HEK293 (cell line): ENCODE measurements around the gene XBP1.
"Not testable (repeated sequence)": the region's sequence is repeated elsewhere in the genome, so short reads cannot be mapped to it uniquely, and the experiment has no call there.

Experiments used
- CTCF ChIA-PET: fragments of 350-600 bp; formaldehyde crosslinking; extraction: SDS; loops from one replicate; lab custom pipeline; 2021; ENCODE audit warnings: antibody characterized with exemption; lab: Yijun Ruan, JAX
- POLR2A ChIA-PET: fragments of 300-600 bp; formaldehyde crosslinking; extraction: SDS; loops from one replicate; lab custom pipeline; 2020; ENCODE audit warnings: antibody characterized with exemption, inconsistent platforms; lab: Yijun Ruan, JAX
- H3K27ac ChIP-seq: fragments of 200-500 bp; sonication (Bioruptor generic); 2 replicates; pipeline ENCODE4 v1.5.1; 2014; ENCODE audit warnings: low read depth, low read length, control low read depth, inconsistent platforms; ENCODE audit errors: extremely low read depth
- H3K36me3 ChIP-seq, 2 experiments: fragments of 200-500 bp in 1 of 2; sonication (Bioruptor generic) in 1 of 2; 1 replicate in 1 of 2; 2 replicates in 1 of 2; pipeline ENCODE4 v1.5.1; 2014 to 2017; ENCODE audit warnings: inconsistent platforms in 2 of 2, low read length in 2 of 2; ENCODE audit not compliant: control insufficient read depth in 2 of 2, insufficient read depth in 1 of 2
- H3K4me1 ChIP-seq: fragments of 200-500 bp; sonication (Bioruptor generic); 2 replicates; pipeline ENCODE4 v1.5.1; 2014; ENCODE audit warnings: mild to moderate bottlenecking, low read length, inconsistent platforms; ENCODE audit not compliant: control insufficient read depth, insufficient read depth
- H3K4me3 ChIP-seq: 2 replicates; pipeline ENCODE4 v1.5.1; 2011; ENCODE audit warnings: low read depth, mild to moderate bottlenecking, control low read depth, low read length, moderate library complexity
- H3K9me3 ChIP-seq: fragments of 200-500 bp; sonication (Bioruptor generic); 2 replicates; pipeline ENCODE4 v1.5.1; 2014; ENCODE audit warnings: low read depth, low read length, inconsistent platforms; ENCODE audit not compliant: control insufficient read depth, insufficient read depth
- KLF8 ChIP-seq: fragments of 450-650 bp; formaldehyde crosslinking; IDR thresholded peaks from 2 replicates; pipeline ENCODE4 v1.5.1; 2016; ENCODE audit warnings: missing biosample characterization, missing genetic modification characterization
- ZBTB1 ChIP-seq: fragments of 450-650 bp; formaldehyde crosslinking; IDR thresholded peaks from 2 replicates; pipeline ENCODE4 v1.5.1; 2016; ENCODE audit warnings: missing biosample characterization, missing genetic modification characterization
- ZNF121 ChIP-seq: fragments of 450-650 bp; formaldehyde crosslinking; IDR thresholded peaks from 2 replicates; pipeline ENCODE4 v1.5.1; 2016; ENCODE audit warnings: missing biosample characterization, missing genetic modification characterization
- ZNF335 ChIP-seq: fragments of 450-650 bp; formaldehyde crosslinking; conservative IDR thresholded peaks from 2 replicates; pipeline ENCODE4 v1.5.1; 2016; ENCODE audit warnings: missing biosample characterization, missing genetic modification characterization
- ZNF341 ChIP-seq: fragments of 450-650 bp; formaldehyde crosslinking; IDR thresholded peaks from 2 replicates; pipeline ENCODE4; 2016; ENCODE audit warnings: low read depth, missing biosample characterization, missing genetic modification characterization
- ZNF501 ChIP-seq: fragments of 450-650 bp; formaldehyde crosslinking; IDR thresholded peaks from 2 replicates; pipeline ENCODE4 v1.5.1; 2016; ENCODE audit warnings: missing biosample characterization, missing genetic modification characterization
- ZNF561 ChIP-seq: fragments of 450-650 bp; IDR thresholded peaks from 2 replicates; pipeline ENCODE4 v1.5.1; 2018; ENCODE audit warnings: missing biosample characterization, missing genetic modification characterization, borderline replicate concordance
- ZNF600 ChIP-seq: fragments of 450-650 bp; formaldehyde crosslinking; IDR thresholded peaks from 2 replicates; pipeline ENCODE4 v1.5.1; 2016; ENCODE audit warnings: missing biosample characterization, missing genetic modification characterization
- ZNF654 ChIP-seq: fragments of 450-650 bp; formaldehyde crosslinking; IDR thresholded peaks from 2 replicates; pipeline ENCODE4 v1.5.1; 2016; ENCODE audit warnings: low read depth, missing biosample characterization, missing genetic modification characterization
- TF ChIP-seq, protein P1 (sequence below): fragments of 450-650 bp; formaldehyde crosslinking; IDR thresholded peaks from 2 replicates; pipeline ENCODE4 v1.5.1; 2016; ENCODE audit warnings: missing biosample characterization, missing genetic modification characterization
- TF ChIP-seq, protein P2 (sequence below): sonication (generic); formaldehyde crosslinking; IDR thresholded peaks from 2 replicates; pipeline ENCODE4 v1.8.1; 2022; ENCODE audit warnings: mild to moderate bottlenecking, moderate library complexity, missing genetic modification reagents
- TF ChIP-seq, protein P3 (sequence below): fragments of 450-650 bp; formaldehyde crosslinking; IDR thresholded peaks from 2 replicates; pipeline ENCODE4 v1.5.1; 2016; ENCODE audit warnings: missing biosample characterization, missing genetic modification characterization, low read depth
- TF ChIP-seq, protein P4 (sequence below): fragments of 450-650 bp; formaldehyde crosslinking; IDR thresholded peaks from 2 replicates; pipeline ENCODE4 v1.5.1; 2016; ENCODE audit warnings: missing biosample characterization, missing genetic modification characterization

The XBP1 gene

DNA sequence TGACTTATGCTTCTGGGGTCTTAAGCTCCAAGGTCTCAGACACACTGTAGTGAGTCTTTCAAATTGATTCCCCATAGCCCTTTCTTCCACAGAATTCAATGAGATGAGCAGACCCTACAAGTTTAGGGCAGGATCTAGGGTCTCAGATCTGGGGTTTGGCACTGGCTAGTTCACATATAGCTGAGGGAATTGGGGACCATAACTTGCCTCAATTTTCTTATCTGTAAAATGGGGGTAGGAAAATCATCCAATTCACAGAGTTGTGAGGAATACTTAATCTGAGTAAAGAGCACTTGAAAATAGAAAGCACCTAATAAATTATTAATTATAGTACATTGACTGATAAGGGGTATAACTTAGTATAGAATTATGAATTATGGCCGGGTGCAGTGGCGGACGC lies 33.7 kb downstream of the XBP1 start:
- Histone ChIP-seq H3K4me3 (no peak overlapping the region), H3K9me3 (no peaks in the 10 kb centered on the region), H3K27ac (no peak overlapping the region), H3K36me3 (no peaks in the 10 kb centered on the region), H3K4me1 (no peaks in the 10 kb centered on the region)
- TF ChIP-seq ZNF600 (tag by site-specific recombination) = no peak
- TF ChIP-seq ZBTB1 (tag by site-specific recombination) = no peak
- TF ChIP-seq, protein P1, sequence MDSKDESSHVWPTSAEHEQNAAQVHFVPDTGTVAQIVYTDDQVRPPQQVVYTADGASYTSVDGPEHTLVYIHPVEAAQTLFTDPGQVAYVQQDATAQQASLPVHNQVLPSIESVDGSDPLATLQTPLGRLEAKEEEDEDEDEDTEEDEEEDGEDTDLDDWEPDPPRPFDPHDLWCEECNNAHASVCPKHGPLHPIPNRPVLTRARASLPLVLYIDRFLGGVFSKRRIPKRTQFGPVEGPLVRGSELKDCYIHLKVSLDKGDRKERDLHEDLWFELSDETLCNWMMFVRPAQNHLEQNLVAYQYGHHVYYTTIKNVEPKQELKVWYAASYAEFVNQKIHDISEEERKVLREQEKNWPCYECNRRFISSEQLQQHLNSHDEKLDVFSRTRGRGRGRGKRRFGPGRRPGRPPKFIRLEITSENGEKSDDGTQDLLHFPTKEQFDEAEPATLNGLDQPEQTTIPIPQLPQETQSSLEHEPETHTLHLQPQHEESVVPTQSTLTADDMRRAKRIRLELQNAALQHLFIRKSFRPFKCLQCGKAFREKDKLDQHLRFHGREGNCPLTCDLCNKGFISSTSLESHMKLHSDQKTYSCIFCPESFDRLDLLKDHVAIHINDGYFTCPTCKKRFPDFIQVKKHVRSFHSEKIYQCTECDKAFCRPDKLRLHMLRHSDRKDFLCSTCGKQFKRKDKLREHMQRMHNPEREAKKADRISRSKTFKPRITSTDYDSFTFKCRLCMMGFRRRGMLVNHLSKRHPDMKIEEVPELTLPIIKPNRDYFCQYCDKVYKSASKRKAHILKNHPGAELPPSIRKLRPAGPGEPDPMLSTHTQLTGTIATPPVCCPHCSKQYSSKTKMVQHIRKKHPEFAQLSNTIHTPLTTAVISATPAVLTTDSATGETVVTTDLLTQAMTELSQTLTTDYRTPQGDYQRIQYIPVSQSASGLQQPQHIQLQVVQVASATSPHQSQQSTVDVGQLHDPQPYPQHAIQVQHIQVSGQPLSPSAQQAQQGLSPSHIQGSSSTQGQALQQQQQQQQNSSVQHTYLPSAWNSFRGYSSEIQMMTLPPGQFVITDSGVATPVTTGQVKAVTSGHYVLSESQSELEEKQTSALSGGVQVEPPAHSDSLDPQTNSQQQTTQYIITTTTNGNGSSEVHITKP (tag by site-specific recombination) = no peak
- TF ChIP-seq, protein P2, sequence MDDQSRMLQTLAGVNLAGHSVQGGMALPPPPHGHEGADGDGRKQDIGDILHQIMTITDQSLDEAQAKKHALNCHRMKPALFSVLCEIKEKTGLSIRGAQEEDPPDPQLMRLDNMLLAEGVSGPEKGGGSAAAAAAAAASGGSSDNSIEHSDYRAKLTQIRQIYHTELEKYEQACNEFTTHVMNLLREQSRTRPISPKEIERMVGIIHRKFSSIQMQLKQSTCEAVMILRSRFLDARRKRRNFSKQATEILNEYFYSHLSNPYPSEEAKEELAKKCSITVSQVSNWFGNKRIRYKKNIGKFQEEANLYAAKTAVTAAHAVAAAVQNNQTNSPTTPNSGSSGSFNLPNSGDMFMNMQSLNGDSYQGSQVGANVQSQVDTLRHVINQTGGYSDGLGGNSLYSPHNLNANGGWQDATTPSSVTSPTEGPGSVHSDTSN (CRISPR knock-in tag) = no peak
- no peak for TF ChIP-seq ZNF335 (tag by site-specific recombination)
- no peak for TF ChIP-seq ZNF341 (tag by site-specific recombination)
- no peak for TF ChIP-seq ZNF561 (tag by site-specific recombination)
- TF ChIP-seq ZNF654 (tag by site-specific recombination) = no peak
- TF ChIP-seq, protein P3, sequence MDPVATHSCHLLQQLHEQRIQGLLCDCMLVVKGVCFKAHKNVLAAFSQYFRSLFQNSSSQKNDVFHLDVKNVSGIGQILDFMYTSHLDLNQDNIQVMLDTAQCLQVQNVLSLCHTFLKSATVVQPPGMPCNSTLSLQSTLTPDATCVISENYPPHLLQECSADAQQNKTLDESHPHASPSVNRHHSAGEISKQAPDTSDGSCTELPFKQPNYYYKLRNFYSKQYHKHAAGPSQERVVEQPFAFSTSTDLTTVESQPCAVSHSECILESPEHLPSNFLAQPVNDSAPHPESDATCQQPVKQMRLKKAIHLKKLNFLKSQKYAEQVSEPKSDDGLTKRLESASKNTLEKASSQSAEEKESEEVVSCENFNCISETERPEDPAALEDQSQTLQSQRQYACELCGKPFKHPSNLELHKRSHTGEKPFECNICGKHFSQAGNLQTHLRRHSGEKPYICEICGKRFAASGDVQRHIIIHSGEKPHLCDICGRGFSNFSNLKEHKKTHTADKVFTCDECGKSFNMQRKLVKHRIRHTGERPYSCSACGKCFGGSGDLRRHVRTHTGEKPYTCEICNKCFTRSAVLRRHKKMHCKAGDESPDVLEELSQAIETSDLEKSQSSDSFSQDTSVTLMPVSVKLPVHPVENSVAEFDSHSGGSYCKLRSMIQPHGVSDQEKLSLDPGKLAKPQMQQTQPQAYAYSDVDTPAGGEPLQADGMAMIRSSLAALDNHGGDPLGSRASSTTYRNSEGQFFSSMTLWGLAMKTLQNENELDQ (tag by site-specific recombination) = no peak
- no peak for TF ChIP-seq ZNF501 (tag by site-specific recombination)
- TF ChIP-seq, protein P4, sequence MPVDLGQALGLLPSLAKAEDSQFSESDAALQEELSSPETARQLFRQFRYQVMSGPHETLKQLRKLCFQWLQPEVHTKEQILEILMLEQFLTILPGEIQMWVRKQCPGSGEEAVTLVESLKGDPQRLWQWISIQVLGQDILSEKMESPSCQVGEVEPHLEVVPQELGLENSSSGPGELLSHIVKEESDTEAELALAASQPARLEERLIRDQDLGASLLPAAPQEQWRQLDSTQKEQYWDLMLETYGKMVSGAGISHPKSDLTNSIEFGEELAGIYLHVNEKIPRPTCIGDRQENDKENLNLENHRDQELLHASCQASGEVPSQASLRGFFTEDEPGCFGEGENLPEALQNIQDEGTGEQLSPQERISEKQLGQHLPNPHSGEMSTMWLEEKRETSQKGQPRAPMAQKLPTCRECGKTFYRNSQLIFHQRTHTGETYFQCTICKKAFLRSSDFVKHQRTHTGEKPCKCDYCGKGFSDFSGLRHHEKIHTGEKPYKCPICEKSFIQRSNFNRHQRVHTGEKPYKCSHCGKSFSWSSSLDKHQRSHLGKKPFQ (tag by site-specific recombination) = no peak
- TF ChIP-seq KLF8 (tag by site-specific recombination) = no peak
- ChIA-PET CTCF (interaction anchor here (0.6 kb wide), 2 partner anchors 32 to 1165 kb away, joined by 7 to 8 read pairs; no protein-coding TSS in a partner anchor), POLR2A (interaction anchor here (0.6 to 1.1 kb wide), 2 partner anchors 32 to 34 kb away, joined by 3 to 8 read pairs; partner anchors contain the start of gene XBP1)

DNA sequence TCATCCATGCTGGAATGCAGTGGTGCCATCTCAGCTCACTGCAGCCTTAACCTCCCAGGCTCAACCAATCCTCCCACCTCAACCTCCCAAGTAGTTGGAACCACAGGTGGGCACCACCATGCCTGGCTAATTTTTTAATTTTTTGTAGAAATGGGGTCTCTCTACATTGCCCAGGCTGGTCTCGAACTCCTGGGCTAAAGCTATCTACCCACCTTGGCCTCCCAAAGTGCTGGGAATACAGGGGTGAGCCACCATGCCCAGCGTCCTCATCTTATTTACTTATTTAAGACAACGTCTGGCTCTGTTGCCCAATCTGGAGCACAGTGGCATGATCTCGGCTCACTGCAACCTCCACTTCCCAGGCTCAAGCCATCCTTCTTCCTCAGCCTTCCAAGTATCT lies 38.4 kb downstream of the XBP1 start:
- not testable (repeated sequence) for H3K4me3 ChIP-seq, H3K27ac ChIP-seq, H3K4me1 ChIP-seq, H3K36me3 ChIP-seq, H3K9me3 ChIP-seq
- CTCF ChIA-PET = interaction anchor here (1.1 kb wide), 1 partner anchor 11 kb away, joined by 3 read pairs; no protein-coding TSS in a partner anchor
- POLR2A ChIA-PET = interaction anchor here (1.0 to 2.6 kb wide), 2 partner anchors 10 to 12 kb away, joined by 3 to 10 read pairs; partner anchors contain the start of gene CCDC117
- peak; percentile 58; the same call in 1 of the 2 replicates for TF ChIP-seq ZNF121 (tag by site-specific recombination)
